ENCODE measurements around the gene PTMS. TPM values are rescaled to one million over a fixed set of nuclear protein-coding genes. Genes with fewer than 3 reads are reported as not detected.
A peak's percentile ranks its signal among the peaks of the same experiment; 100 is the strongest.

The PTMS gene
- total and polyA plus RNA-seq, 2 of the 13 experiments (the other 11 are each of a cell fraction or from before 2014, with no cell fraction given): 40.5 to 82.4 TPM

GRCh38 chr12:6767353-6768319 lies 1.5 kb downstream of the PTMS start (continued):
- TF ChIP-seq, protein P1, sequence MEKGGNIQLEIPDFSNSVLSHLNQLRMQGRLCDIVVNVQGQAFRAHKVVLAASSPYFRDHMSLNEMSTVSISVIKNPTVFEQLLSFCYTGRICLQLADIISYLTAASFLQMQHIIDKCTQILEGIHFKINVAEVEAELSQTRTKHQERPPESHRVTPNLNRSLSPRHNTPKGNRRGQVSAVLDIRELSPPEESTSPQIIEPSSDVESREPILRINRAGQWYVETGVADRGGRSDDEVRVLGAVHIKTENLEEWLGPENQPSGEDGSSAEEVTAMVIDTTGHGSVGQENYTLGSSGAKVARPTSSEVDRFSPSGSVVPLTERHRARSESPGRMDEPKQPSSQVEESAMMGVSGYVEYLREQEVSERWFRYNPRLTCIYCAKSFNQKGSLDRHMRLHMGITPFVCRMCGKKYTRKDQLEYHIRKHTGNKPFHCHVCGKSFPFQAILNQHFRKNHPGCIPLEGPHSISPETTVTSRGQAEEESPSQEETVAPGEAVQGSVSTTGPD (CRISPR knock-in tag; IDR thresholded peaks at IDR 0.05): no peak
- no peak for TF ChIP-seq ZFP62 (CRISPR knock-in tag; IDR thresholded peaks at IDR 0.05)
- TF ChIP-seq ZSCAN12 (CRISPR knock-in tag; IDR thresholded peaks at IDR 0.05): no peak
- TF ChIP-seq U2AF1 (optimal IDR thresholded peaks at IDR 0.05; ENCODE audit: low read depth, low read length): no peak
- TF ChIP-seq FOXP1 (IDR thresholded peaks at IDR 0.05): no peak
- no peak for TF ChIP-seq FOXP1 (CRISPR knock-in tag; IDR thresholded peaks at IDR 0.05)
- TF ChIP-seq MXD1 (CRISPR knock-in tag; IDR thresholded peaks at IDR 0.05): no peak; the same call in 1 of the 2 replicates
- TF ChIP-seq AHR (CRISPR knock-in tag; IDR thresholded peaks at IDR 0.05): no peak
- no peak; the same call in 1 of the 2 replicates for TF ChIP-seq NR2C2 (CRISPR knock-in tag; IDR thresholded peaks at IDR 0.05; ENCODE audit: borderline replicate concordance)
- peak; percentile 26; the same call in 1 of the 2 replicates for TF ChIP-seq ZNF609 (CRISPR knock-in tag; IDR thresholded peaks at IDR 0.05; ENCODE audit: borderline replicate concordance)
- TF ChIP-seq ZNF644 (CRISPR knock-in tag; IDR thresholded peaks at IDR 0.05; ENCODE audit: low read depth): no peak
- peak; percentile 50; the same call in 1 of the 2 replicates for TF ChIP-seq ZNF788 (CRISPR knock-in tag; IDR thresholded peaks at IDR 0.05; ENCODE audit: borderline replicate concordance)
- TF ChIP-seq SOX5 (CRISPR knock-in tag; IDR thresholded peaks at IDR 0.05; ENCODE audit: borderline replicate concordance): 0 out of 2 replicates have a peak, but pooled peaks have one; percentile 8
- no peak; the same call in 1 of the 2 replicates for TF ChIP-seq ZFP90 (CRISPR knock-in tag; IDR thresholded peaks at IDR 0.05; ENCODE audit: borderline replicate concordance)
- no peak for TF ChIP-seq ZNF33A (CRISPR knock-in tag; IDR thresholded peaks at IDR 0.05; ENCODE audit: borderline replicate concordance)
- TF ChIP-seq MXI1 (IDR thresholded peaks at IDR 0.05; ENCODE audit: borderline replicate concordance, low read depth, low read length): no peak
- TF ChIP-seq SRY (CRISPR knock-in tag; IDR thresholded peaks at IDR 0.05): peak; percentile 92
- TF ChIP-seq GATA4 (IDR thresholded peaks at IDR 0.05; ENCODE audit: borderline replicate concordance, low read depth): peak; percentile 35; the same call in 1 of the 2 replicates
- TF ChIP-seq ATAD3A (CRISPR knock-in tag; IDR thresholded peaks at IDR 0.05): no peak
- no peak for TF ChIP-seq SP1 (IDR thresholded peaks at IDR 0.05)
- TF ChIP-seq SP1 (CRISPR knock-in tag; IDR thresholded peaks at IDR 0.05): no peak
- 0 out of 2 replicates have a peak, but pooled peaks have one; percentile 3 for TF ChIP-seq PHF8 (CRISPR knock-in tag; IDR thresholded peaks at IDR 0.05)
- TF ChIP-seq, protein P2, sequence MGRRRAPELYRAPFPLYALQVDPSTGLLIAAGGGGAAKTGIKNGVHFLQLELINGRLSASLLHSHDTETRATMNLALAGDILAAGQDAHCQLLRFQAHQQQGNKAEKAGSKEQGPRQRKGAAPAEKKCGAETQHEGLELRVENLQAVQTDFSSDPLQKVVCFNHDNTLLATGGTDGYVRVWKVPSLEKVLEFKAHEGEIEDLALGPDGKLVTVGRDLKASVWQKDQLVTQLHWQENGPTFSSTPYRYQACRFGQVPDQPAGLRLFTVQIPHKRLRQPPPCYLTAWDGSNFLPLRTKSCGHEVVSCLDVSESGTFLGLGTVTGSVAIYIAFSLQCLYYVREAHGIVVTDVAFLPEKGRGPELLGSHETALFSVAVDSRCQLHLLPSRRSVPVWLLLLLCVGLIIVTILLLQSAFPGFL (CRISPR knock-in tag; IDR thresholded peaks at IDR 0.05): no peak

Measured in HepG2 (cell line).